HG02588 (cell line): ENCODE measurements around the gene TMX1.

ENCODE experiments used
- ATAC-seq: cut with Tn5 transposase; IDR thresholded peaks from one replicate; pipeline ENCODE4 v1.9.1; 2021; ENCODE audit warnings: mild to moderate bottlenecking, moderate library complexity; ENCODE audit not compliant: unreplicated experiment

Gene TMX1

DNA sequence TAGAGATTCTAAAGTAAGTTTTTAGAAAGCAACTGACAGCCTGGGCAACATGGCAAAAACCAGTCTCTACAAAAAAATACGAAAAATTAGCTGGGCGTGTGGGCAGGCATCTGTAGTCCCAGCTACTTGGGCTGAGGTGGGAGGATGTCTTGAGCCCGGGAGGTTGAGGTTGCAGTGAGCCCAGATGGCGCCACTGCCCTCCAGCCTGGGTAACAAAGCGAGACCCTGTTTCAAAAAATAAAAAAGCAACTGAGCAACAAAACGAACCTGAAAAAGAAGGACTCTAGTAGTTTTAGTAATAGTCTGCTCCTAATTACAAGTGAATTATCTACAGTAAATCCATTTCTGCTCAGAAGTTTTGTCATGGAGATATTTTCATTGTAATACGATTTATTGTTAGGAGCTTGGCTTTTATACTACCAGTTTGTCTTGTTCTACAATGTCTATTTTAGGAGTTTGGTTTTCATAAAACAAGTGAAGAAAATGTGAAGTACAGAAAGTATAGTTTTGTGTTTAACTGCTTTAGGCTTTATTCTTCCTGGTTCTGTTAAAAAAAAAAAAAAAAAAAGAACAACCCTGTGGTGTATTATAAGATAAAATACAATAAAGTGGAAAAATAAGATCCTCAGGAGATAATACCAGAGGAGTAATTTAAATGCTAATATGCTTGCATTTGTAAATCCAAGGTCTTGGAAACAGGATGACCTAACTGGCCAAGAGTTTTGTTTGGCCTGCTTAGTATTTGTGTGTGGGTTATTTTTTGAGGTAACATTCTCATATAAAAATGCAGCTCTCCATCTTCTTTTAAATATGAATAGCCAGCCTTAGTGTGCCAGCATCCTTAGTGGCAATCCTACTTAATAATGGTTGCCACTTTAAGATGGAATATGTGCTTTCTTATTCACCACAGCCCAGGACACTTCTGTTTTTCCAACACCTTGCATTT is 2.8 kb downstream of the TMX1 start:
- ATAC-seq = no peak

DNA sequence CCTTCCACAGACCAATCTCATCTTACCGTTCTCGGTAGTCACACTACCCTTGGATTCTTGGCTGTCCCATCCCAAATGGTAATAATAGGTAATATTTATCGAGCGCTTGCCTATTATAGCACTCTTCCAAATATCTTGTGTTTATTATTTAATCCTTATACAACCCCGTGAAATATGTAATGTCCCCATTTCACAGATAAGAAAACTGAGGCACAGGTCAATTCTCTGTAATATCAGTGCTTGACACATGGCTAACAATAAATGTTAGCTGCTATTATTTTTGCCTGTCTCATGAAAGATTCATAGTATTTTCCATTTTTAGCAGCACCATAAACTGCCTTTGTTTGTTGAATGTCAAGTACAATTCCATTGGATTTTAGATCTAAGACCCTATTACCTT is 4.5 kb downstream of the TMX1 start:
- no peak for ATAC-seq

DNA sequence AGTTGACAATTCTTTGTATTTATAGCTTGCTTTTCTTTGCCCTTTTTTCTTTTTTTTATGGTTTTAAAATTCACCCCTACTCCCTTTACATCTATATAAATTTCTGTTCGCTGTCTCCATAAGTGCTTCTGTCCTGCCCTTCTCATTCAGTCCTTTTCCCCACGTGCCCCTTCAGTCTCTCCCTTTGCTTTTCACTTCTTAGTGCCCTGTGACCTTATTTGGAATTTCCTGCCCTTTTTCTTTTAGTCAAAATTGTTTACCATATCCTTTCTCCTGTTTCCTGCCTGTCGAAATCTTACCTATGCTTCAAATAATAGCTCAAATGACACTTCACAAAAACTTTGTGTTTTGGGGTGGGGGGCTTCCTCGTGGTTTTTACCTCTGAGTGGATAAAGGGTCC is 6.0 kb downstream of the TMX1 start:
- ATAC-seq = no peak

DNA sequence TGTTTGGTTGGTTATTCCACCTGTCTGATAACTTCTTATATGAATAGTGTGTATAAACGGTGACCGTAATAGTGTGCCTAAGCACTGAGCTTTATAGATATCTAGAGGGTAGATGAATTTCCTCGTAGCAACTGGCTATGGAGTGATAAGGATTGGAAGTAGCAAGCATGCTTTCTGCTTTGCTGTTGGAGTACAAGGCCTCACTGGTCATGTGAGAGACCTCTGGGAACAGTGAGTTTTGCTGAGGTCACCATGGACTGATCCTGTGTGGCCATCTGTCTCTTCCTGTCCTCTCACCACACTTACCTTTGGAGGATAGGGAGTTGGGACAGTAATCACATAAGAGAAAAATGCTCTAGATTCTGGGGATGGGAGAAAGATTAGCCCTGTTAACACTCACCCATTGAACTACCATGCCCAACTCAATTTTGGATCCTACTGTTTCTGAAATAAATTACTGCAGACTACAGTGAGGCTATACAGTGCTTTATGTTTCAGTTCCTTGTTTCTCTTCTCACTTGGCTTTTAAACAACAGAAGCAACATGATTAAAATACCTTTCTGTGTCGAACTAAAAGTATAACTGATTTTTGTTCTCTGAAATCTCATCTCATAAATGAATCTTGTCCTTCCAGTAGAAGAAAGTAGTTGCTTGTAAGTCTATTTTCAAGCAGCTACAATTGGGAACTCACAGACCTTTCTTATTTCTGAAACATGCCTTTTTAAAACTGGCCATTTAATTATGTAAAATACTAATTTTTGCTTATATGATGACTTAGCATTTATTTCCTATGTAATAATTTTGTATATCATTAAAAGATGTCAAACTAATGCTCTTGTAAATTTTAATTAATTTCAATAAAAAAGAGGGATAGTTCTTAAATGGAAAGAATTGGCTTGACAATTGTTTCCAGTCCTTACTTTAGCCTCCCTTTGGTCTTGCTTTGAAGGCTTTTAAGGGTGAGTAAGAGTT is 8.3 kb downstream of the TMX1 start:
- peak; percentile 89 for ATAC-seq

DNA sequence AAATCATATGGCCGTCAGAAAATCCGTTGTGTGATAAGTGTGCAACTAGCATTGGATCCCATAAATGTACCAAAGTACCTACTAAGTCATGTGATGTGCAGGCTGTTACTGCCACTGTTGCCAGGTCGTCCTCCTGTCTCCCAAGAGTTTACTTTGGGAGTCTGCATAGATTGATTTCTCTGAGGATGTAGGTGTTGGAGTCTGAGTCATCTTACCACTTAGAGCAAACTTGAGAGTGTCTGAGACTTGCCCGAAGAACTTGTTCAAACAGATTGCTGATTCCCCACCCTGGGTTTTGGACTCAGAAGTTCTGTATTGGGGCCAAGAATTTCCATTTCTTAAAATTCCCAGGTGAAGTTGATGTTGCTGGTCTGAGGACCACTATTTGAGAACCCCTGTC is 11.4 kb downstream of the TMX1 start:
- ATAC-seq = no peak

DNA sequence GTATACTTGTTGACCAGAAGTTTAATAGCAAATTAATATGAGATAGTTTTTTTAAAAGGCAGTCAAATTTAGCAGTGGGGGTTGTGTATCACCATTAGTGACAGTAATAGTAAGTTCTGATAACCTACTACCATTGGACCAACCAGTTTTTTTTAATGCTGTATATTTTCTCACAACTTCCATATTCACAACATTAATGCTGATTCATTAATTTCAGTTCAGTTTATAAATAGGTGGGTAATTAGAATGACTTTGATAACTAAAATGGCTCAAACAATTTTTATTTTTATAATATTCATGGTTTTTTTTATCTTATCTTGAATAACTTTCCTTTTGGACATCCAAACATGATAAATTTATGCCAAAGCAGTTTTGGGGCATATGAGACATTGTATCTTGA is 13.8 kb downstream of the TMX1 start:
- ATAC-seq = no peak

DNA sequence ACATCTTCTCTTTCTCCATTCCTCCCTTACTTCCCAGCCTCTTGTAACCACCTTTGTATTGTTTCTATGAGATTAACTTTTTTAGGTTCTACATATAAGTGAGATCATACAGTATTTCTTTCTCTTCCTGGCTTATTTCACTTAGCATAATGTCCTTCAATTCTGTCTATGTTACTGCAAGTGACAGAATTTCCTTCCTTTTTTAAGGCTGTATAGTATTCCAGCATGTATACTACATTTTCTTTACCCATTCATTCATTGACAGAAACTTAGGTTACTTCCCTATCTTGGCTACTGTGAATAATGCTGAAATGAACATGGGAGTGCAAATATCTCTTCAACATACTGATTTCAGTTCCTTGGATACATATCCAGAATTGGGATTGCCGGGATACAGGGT is 18.2 kb downstream of the TMX1 start:
- ATAC-seq = no peak

DNA sequence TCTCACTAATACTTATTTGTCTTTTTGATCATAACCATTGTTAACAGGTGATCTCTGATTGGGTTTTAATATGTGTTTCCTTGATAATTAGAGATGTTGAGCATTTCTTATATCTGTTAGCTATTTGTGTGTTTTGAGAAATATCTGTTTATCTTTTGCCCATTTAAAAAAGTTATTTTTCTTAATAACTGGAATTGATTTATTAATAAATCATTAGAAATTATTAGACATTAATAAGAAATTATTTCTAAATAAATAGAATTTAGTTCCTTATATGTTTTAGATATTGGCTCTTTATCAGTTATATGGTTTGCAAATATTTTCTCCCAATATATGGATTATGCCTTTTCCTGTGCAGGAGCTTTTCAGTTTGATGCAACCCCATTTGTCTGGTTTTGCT is 18.7 kb downstream of the TMX1 start:
- ATAC-seq = no peak

DNA sequence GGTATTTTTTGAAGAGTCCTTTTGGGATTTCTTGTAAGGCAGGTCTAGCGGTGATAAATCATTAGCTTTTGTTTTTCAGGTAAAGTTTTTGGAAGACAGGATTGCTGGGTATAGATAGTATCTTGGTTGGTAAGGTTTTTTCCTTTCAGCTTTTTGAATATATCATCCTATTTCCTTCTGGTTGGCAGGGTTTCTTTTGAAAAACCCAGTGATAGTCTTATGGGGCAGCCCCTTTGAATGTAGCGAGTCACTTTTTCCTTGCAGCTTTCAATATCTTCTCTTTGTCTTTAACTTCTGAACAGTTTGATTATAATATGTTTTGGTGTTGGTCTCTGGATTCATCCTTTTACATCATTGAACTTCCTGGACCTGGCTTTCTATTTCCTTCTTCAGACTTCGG is 20.2 kb downstream of the TMX1 start:
- ATAC-seq = no peak

DNA sequence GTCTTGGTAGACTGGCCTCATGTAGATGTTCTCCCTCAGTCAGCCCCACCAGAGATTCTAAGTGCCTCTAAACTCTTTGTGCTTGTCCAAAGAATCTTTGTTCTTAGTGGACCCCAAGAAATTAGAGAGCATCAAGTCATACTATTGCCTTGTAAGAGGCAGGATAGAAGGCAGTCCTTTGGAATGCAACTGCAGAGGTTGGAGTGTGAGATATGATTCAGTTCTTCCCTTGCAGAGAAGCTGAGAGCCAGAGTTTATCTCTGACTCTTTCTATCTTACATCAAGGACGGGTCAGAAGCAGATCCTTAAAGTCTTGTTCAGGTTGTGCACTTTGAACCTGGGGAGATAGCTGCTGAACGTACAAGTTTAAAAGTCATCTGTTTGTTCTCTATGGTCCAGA is 21.1 kb downstream of the TMX1 start:
- no peak for ATAC-seq

DNA sequence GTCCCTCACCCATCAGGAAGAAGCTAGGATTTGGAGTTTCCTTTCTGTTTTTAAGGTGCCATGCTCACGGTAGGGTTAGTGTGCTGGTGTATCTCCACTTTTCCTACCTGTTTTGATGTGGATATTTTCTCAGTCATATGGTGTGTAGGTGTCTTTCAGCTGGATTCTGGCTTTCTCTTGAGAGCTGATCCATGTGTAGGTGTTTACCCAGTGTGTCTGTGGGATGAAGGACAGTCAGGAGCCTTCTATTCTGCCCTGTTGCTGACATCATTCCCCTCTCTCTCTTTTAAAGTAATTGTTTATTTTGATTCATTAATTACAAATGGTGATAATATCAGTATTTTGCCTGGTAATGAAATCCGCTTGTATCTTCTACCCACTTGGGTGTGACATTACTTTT is 22.8 kb downstream of the TMX1 start:
- no peak for ATAC-seq

DNA sequence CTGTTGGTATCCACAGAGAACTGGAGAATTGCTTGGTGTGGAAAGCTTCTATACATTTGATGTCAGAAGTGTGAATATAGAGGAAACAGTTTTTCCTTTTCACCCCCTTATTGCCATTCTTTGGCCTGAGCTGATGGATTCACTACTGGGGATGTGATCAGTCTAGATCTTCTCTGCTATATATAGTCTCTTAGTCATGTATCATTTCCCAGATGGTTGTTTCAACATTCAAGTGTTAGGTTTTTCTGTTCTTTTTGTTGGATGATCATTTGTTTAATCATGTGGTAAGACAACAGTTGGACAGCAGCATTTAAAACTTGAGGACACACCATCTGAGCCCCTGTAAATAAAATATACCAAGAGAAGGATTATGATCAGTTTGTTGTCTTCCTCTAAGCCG is 29.6 kb downstream of the TMX1 start:
- ATAC-seq = no peak

DNA sequence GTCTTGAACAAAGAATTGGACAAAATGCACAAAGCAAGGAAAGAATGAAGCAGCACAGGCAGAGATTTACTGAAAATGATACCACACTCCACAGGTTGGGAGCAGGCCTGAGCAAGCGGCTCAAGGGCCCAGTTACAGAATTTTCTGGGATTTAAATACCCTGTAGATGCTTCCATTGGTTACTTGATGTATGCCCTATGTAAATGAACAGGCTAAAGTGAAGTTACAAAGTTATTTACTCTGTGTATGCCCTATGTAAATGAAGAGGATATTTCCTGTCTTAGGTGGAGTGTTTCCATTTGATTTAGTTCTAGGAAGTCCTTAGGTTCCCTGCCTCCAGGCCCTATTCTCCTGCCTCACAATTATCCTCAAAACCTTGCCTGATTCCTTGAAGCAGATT is 36.6 kb downstream of the TMX1 start:
- ATAC-seq = no peak

DNA sequence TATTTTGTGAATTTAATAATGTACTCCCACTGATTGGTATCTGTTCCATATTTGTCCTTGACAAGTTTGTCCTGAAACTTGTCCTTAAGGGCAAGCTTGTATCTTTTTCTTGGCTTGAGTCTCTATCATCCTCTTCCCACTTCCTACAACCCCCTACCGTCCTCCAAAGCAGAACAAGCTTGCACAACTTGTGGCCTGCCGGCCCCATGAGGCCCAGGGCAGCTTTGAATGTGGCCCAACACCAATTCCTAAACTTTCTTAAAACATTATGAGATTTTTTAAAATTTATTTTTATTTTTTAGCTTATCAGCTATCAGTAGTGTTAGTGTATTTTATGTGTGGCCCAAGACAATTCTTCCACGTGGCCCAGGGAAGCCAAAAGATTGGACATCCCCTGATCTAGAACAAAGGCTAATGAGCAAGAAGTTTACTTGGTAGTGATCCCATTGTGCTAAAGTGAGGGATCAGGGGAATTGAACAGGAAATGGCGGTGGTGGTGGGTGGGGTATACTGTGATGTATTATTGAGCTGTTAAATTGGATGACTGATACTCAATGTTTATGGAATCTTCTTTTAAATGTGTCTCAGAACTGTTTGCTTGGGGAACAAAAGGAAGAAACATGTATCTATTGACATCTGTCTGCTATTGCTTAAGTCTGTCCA is 37.8 kb downstream of the TMX1 start:
- ATAC-seq = no peak

DNA sequence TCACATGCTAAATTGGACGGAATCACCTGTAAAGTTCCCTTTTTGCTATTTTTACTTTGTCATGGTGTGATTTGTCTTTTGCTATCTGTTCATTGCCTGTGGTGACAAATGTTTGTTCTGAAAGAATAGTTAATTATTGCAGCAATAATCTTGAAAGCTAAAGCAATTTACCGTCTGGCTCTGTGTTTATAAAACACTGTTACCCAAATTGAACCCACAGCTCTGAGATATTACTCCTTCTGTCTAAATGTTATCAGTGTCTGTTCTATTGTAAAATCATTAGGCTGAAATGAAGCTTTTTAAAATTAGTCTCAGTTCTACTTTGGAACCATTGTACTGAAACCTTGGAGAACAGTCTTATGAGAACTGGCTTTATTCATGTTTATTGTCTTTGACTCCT is 42.5 kb downstream of the TMX1 start:
- ATAC-seq = no peak

DNA sequence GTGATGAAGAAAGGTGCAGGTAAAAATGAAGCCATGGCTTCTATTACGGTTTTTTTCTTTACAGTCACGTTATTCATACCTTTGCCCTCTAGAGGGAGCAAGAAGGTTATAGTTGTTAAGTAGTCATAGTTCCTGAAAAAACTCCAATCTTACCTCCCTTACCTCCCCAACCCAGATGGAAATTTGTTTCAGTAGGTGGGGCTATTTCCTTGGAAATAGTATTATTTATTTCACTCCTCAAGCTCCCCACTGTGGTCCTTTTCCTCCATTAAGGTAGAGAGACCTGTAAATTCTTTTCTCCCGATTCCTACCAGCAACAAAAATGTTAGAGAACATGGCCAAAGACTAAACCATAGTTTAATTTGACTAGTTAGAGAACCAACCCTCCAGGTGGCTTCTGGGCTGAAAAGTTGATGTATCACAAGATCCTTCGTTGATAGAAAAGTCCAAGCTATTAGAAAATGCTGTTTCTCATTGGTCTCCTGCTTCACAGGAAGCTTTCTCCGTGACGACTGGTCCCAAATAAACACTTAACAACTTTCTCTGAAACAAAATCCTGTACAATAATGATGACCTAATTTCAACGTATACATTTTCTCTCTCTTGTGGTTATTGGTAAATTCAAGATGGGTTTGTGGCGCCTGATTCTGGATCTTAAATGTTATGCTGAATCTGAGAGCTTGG is 43.5 kb downstream of the TMX1 start:
- ATAC-seq = no peak

DNA sequence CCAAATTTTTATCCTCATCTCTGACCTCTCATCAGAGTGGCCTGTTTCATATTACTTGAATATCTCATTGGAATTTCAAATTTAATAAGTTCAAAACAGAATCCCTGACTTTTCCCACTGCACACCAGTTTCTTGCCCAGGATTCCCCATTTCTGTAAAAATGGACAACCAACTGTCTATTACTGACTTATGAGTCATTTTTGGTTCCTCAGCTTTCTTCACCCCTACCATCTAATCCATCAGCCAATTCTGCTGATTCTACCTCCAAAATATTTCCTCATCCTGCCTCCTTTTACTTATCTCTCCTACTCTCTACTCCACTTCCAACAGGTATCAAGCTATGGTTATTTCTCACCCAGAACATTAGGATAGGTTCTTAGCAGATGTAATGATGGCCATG is 44.2 kb downstream of the TMX1 start:
- no peak for ATAC-seq

DNA sequence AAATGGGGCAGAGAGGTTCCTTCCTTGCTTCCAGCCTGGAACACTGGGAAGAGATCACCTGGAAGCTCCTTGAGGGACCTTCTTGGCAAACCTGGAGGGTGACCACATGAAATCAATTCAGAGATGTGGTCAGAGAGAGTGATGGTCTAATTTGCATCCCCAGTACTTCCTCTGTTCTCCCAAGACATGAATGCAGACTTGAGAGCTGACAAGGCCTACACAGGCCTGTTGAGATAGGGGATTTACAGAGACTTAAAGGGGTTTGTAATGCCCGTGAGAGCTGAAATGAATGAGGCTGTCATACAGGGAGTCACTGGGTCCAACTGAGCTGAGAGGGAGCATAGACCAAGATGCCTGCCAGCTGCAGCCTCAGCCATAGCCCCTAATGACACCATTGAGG is 45.1 kb downstream of the TMX1 start:
- ATAC-seq = peak; percentile 51

DNA sequence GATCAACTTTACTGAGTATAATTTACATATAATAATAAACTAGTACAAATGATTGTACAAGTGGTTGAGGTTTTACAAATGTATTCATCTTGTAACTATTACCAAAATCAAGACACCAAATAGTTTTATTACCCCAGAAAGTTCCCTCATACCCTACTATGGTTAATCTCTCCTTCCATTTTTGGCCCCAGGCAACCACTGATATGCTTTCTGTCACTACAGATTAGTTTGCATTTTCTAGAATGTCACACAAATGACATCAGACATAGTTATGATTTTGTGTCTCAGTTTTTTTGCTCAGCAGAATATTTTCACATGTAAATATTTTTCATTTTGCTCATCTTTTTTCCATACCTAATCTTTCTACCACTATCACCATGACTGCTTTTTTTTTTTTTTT is 49.1 kb downstream of the TMX1 start:
- ATAC-seq = no peak

DNA sequence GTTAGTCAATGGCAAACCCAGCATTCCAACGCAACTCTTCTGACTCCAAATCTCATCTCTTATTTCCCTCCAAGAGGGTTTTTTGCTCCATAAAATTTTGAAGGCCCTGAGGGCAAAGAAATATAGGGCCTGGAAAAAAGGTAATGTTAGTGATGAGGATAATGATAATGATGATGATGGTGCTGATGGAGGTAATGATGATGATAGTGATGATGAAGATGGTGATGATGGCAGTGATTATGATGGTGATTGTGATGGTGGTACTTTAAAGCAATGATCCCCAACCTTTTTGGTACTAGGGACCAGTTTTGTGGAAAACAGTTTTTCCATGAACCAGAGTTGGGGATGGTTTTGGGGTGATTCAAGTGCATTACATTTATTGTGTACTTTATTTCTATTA is 50.1 kb downstream of the TMX1 start:
- ATAC-seq = no peak

DNA sequence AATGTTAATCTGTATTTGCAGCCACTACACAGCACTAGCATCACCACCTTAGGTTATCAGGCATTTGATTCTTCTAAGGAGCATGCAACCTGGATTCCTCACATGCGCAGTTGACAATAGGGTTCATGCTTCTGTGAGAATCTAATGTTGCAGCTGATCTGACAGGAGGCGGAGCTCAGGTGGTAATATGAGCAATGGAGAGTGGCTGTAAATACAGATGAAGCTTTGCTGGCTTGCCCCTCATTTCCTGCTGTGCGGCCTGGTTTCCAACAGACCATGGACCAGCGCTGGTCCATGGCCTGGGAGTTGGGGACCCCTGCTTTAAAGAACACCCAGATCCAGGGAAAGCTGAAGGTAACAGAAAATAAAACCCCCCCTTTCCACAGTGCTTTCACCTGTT is 51.0 kb downstream of the TMX1 start:
- ATAC-seq = no peak
